Naive thymus-derived CD4-positive, alpha-beta T cell (primary cell): ENCODE data around the gene POLR3A. TPM values are rescaled to one million over a fixed set of nuclear protein-coding genes. Genes with fewer than 3 reads are reported as not detected.

Experiments used
- ATAC-seq: fragments of 150-1000 bp; cut with Tn5 transposase; 2 replicates; pipeline ENCODE4 v1.10.0; 2021; ENCODE audit warnings: mild to moderate bottlenecking, moderate library complexity
- CTCF ChIA-PET: fragments of 350-600 bp; sonication (Branson Sonifier 250); formaldehyde crosslinking; loops from one replicate; lab custom pipeline; 2021; ENCODE audit warnings: antibody characterized with exemption; lab: Charles Lee
- POLR2A ChIA-PET: fragments of 350-600 bp; sonication (Branson Sonifier 250); formaldehyde crosslinking; loops from one replicate; lab custom pipeline; 2021; ENCODE audit warnings: antibody characterized with exemption, inconsistent platforms; lab: Charles Lee
- DNase-seq, 9 donors: peaks; one replicate each; pipeline versions ENCODE4 v3.0.0 to v3.0.0-alpha.2; 2020 to 2022; ENCODE audit warnings: mixed read lengths in 1 of 9
- H3K27ac ChIP-seq: one replicate; pipeline ENCODE4 v1.7.0; 2013; ENCODE audit warnings: mild to moderate bottlenecking, low read depth, low read length, moderate library complexity
- H3K27me3 ChIP-seq, 2 donors: one replicate each; pipeline ENCODE4 v1.7.0; 2013; ENCODE audit warnings: low read length in 2 of 2, mild to moderate bottlenecking in 2 of 2, moderate library complexity in 2 of 2; ENCODE audit not compliant: control insufficient read depth in 2 of 2, insufficient read depth in 2 of 2
- H3K36me3 ChIP-seq, 3 experiments: 1 replicate in 2 of 3; 2 replicates in 1 of 3; pipeline ENCODE4 v1.7.0; 2013; ENCODE audit warnings: low read length in 3 of 3, mild to moderate bottlenecking in 3 of 3, moderate library complexity in 1 of 3; ENCODE audit not compliant: insufficient read depth in 3 of 3, control insufficient read depth in 2 of 3
- H3K4me1 ChIP-seq, 2 donors: one replicate each; pipeline ENCODE4 v1.7.0; 2013; ENCODE audit warnings: low read length in 2 of 2, mild to moderate bottlenecking in 2 of 2, moderate library complexity in 1 of 2; ENCODE audit not compliant: control insufficient read depth in 2 of 2, insufficient read depth in 2 of 2
- H3K4me3 ChIP-seq: 2 replicates; pipeline ENCODE4 v1.7.0; 2013; ENCODE audit warnings: mild to moderate bottlenecking, low read length
- H3K9me3 ChIP-seq, 3 experiments: 1 replicate in 2 of 3; 2 replicates in 1 of 3; pipeline ENCODE4 v1.7.0; 2013; ENCODE audit warnings: low read length in 3 of 3; ENCODE audit not compliant: control insufficient read depth in 2 of 3
- H3K27ac Mint-ChIP-seq, 9 donors: one replicate each; pipeline ENCODE4 v1.8.0; 2020 to 2022; ENCODE audit warnings: mixed read lengths in 9 of 9, mild to moderate bottlenecking in 8 of 9, moderate library complexity in 5 of 9, inconsistent platforms in 2 of 9
- H3K27me3 Mint-ChIP-seq, 5 donors: one replicate each; pipeline ENCODE4 v1.8.0; 2021 to 2022; ENCODE audit warnings: mixed read lengths in 5 of 5, mild to moderate bottlenecking in 1 of 5
- H3K36me3 Mint-ChIP-seq, 5 donors: one replicate each; pipeline ENCODE4 v1.8.0; 2020 to 2022; ENCODE audit warnings: mixed read lengths in 5 of 5, mild to moderate bottlenecking in 3 of 5, inconsistent platforms in 1 of 5
- H3K4me1 Mint-ChIP-seq, 7 donors: one replicate each; pipeline ENCODE4 v1.8.0; 2020 to 2022; ENCODE audit warnings: mixed read lengths in 7 of 7, mild to moderate bottlenecking in 3 of 7, inconsistent platforms in 1 of 7
- H3K4me3 Mint-ChIP-seq, 10 donors: one replicate each; pipeline ENCODE4 v1.8.0; 2020 to 2022; ENCODE audit warnings: mild to moderate bottlenecking in 10 of 10, mixed read lengths in 10 of 10, moderate library complexity in 6 of 10, inconsistent platforms in 2 of 10
- H3K9me3 Mint-ChIP-seq, 11 donors: one replicate each; pipeline ENCODE4 v1.8.0; 2020 to 2022; ENCODE audit warnings: mixed read lengths in 11 of 11, mild to moderate bottlenecking in 4 of 11, inconsistent platforms in 1 of 11, moderate library complexity in 1 of 11
- intact Hi-C, 2 donors: fragments of 100-400 bp; cut with micrococcal nuclease; formaldehyde crosslinking; loops; one replicate each; pipeline ENCODE4 v1.15.1; 2023
- polyA plus RNA-seq, 2 donors: library from polyadenylated mRNA; unstranded; fragments of 300-500 nt; fragmentation: Illumina TruSeq; gene quantifications; one replicate each; pipeline ENCODE4 v1.2.3, GENCODE V29; 2021
- total RNA-seq, 6 experiments: library from RNA in 5 of 6; stranded (reverse) in 5 of 6; gene quantifications; 1 replicate in 5 of 6; 2 replicates in 1 of 6; pipeline ENCODE4 v1.2.3 and lab custom pipeline; 2021 to 2026

POLR3A gene
- total and polyA plus RNA-seq, 7 experiments from 2014 or later: 5.5 to 20.9 (median 13.4) TPM

- Histone ChIP-seq H3K4me1 (no peaks in the 10 kb centered on the region), H3K9me3 (no peaks in the 10 kb centered on the region), H3K27me3 (no peaks in the 10 kb centered on the region), H3K4me3 (no peak overlapping the region), H3K36me3 (no peaks in the 10 kb centered on the region), H3K27ac (no peak overlapping the region)
- ChIA-PET CTCF (no interaction called here), POLR2A (no interaction called here)
- intact Hi-C loops: no loop called here
- Mint-ChIP-seq H3K36me3 (peaks cover 0 to 3% (median 0%) of the 10 kb centered on the region in 5 donors), H3K9me3 (peaks cover 0 to 5% (median 0%) of the 10 kb centered on the region in 11 donors), H3K4me1 (peaks cover 0 to 2% (median 0%) of the 10 kb centered on the region in 7 donors), H3K27me3 (peaks cover 0 to 10% (median 4%) of the 10 kb centered on the region in 5 donors), H3K27ac (no peak overlapping the region), H3K4me3 (no peak overlapping the region)
- DNase-seq (no peak), ATAC-seq (no peak)
Observed at GRCh38 chr10:77959384-77959783, 69.9 kb downstream of the POLR3A start.

GRCh38 chr10:77955136-77955535 is 74.2 kb downstream of the POLR3A start:
- ChIA-PET CTCF (no interaction called here), POLR2A (no interaction called here)
- peaks cover 0 to 35% (median 11%) of the 10 kb centered on the region in 11 donors for H3K9me3 Mint-ChIP-seq
- Histone ChIP-seq H3K36me3 (no peaks in the 10 kb centered on the region), H3K27ac (no peak overlapping the region), H3K27me3 (no peaks in the 10 kb centered on the region), H3K4me3 (no peak overlapping the region), H3K9me3 (peaks cover 0 to 17% (median 0%) of the 10 kb centered on the region in 3 experiments), H3K4me1 (no peaks in the 10 kb centered on the region)
- H3K4me3 Mint-ChIP-seq: no peak overlapping the region
- peaks cover 0 to 20% (median 11%) of the 10 kb centered on the region in 5 donors for H3K27me3 Mint-ChIP-seq
- intact Hi-C loops: no loop called here
- no peak overlapping the region for H3K27ac Mint-ChIP-seq
- ATAC-seq: no peak
- H3K4me1 Mint-ChIP-seq: peaks cover 0 to 2% (median 0%) of the 10 kb centered on the region in 7 donors
- peaks cover 0 to 5% (median 3%) of the 10 kb centered on the region in 5 donors for H3K36me3 Mint-ChIP-seq
- DNase-seq: no peak

- H3K27me3 Mint-ChIP-seq: peaks cover 12 to 42% (median 31%) of the 10 kb centered on the region in 5 donors
- H3K27ac Mint-ChIP-seq: no peak overlapping the region
- CTCF ChIA-PET: no interaction called here
- H3K9me3 ChIP-seq: peaks cover 0 to 17% (median 0%) of the 10 kb centered on the region in 3 experiments
- H3K9me3 Mint-ChIP-seq: peaks cover 0 to 40% (median 12%) of the 10 kb centered on the region in 11 donors
- H3K4me1 Mint-ChIP-seq: peaks cover 0 to 3% (median 0%) of the 10 kb centered on the region in 7 donors
- no peak overlapping the region for H3K4me3 ChIP-seq
- H3K27ac ChIP-seq: no peak overlapping the region
- peaks cover 0 to 5% (median 3%) of the 10 kb centered on the region in 5 donors for H3K36me3 Mint-ChIP-seq
- H3K4me1 ChIP-seq: no peaks in the 10 kb centered on the region
- ATAC-seq (no peak), DNase-seq (no peak)
- no peaks in the 10 kb centered on the region for H3K36me3 ChIP-seq
- intact Hi-C loops: no loop called here
- POLR2A ChIA-PET: no interaction called here
- no peaks in the 10 kb centered on the region for H3K27me3 ChIP-seq
- H3K4me3 Mint-ChIP-seq: no peak overlapping the region
Observed at GRCh38 chr10:77949167-77949566, 80.1 kb downstream of the POLR3A start.

DNA sequence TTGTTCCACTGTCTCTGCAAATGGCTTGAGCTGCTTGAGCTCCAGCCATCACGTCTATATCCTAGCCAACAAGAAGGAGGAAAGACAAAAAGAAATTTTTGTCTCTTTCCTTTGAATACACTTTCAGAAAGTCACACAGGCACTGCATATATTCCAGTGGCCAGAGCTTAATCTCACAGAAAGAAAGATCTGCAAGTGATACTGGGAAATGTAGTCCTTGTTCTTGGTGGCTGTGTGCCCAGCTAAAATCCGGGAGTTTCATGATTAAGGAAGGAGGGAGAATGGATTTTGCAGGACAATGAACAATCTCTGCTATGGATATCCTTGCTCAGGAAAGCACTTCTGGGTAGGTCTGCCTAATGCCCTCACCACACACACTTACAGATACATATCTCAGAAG is 83.2 kb downstream of the POLR3A start:
- Mint-ChIP-seq H3K9me3 (peaks cover 0 to 18% (median 7%) of the 10 kb centered on the region in 11 donors), H3K4me3 (no peak overlapping the region)

DNA sequence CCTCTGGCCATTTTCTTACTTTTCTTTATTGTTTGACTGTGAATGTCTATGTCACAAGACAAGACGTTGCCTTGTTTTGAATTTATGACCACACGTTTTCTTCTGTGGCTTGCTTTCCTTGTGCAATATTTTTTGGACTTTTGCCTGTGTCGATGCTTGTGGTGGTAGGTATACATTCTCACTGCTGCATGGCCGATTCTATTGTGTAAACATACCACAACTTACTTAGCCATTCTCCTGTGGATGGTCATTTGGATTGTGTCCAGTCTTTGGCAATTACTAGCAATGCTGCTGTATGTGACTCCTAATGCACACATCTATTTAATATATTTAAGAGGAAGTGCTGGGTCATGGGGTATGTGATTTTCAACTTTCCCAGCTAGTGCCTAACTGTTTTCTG is 84.8 kb downstream of the POLR3A start:
- H3K4me3 ChIP-seq: no peak overlapping the region
- H3K36me3 ChIP-seq: no peaks in the 10 kb centered on the region
- Mint-ChIP-seq H3K9me3 (peaks cover 0 to 6% (median 0%) of the 10 kb centered on the region in 11 donors), H3K27ac (no peak overlapping the region), H3K4me3 (no peak overlapping the region), H3K27me3 (peaks cover 9 to 34% (median 22%) of the 10 kb centered on the region in 5 donors), H3K36me3 (no peaks in the 10 kb centered on the region), H3K4me1 (peaks cover 0 to 2% (median 0%) of the 10 kb centered on the region in 7 donors)
- intact Hi-C loops: no loop called here
- no peaks in the 10 kb centered on the region for H3K9me3 ChIP-seq
- H3K27ac ChIP-seq: no peak overlapping the region
- no peaks in the 10 kb centered on the region for H3K4me1 ChIP-seq
- ChIA-PET CTCF (no interaction called here), POLR2A (no interaction called here)
- no peaks in the 10 kb centered on the region for H3K27me3 ChIP-seq
- ATAC-seq (no peak), DNase-seq (no peak)

More for the DNA sequence above, 83.2 kb downstream of the POLR3A start:
- H3K4me1 Mint-ChIP-seq: peaks cover 0 to 3% (median 0%) of the 10 kb centered on the region in 7 donors
- Histone ChIP-seq H3K9me3 (peaks cover 0 to 10% (median 0%) of the 10 kb centered on the region in 3 experiments), H3K4me1 (no peaks in the 10 kb centered on the region), H3K27ac (no peak overlapping the region), H3K27me3 (no peaks in the 10 kb centered on the region), H3K36me3 (no peaks in the 10 kb centered on the region), H3K4me3 (no peak overlapping the region)
- peaks cover 12 to 37% (median 31%) of the 10 kb centered on the region in 5 donors for H3K27me3 Mint-ChIP-seq
- intact Hi-C loops: no loop called here
- peaks cover 0 to 5% (median 3%) of the 10 kb centered on the region in 5 donors for H3K36me3 Mint-ChIP-seq
- ATAC-seq (no peak), DNase-seq (no peak)
- no peak overlapping the region for H3K27ac Mint-ChIP-seq
- POLR2A ChIA-PET: no interaction called here
- CTCF ChIA-PET: no interaction called here

- Histone ChIP-seq H3K36me3 (no peaks in the 10 kb centered on the region), H3K4me1 (no peaks in the 10 kb centered on the region), H3K27ac (no peak overlapping the region), H3K9me3 (no peaks in the 10 kb centered on the region), H3K27me3 (no peaks in the 10 kb centered on the region), H3K4me3 (no peak overlapping the region)
- POLR2A ChIA-PET: no interaction called here
- no peaks in the 10 kb centered on the region for H3K4me1 Mint-ChIP-seq
- H3K27me3 Mint-ChIP-seq: peaks cover 6 to 27% (median 17%) of the 10 kb centered on the region in 5 donors
- intact Hi-C loops: no loop called here
- peaks cover 0 to 2% (median 0%) of the 10 kb centered on the region in 11 donors for H3K9me3 Mint-ChIP-seq
- H3K4me3 Mint-ChIP-seq: no peak overlapping the region
- DNase-seq (no peak), ATAC-seq (no peak)
- no peak overlapping the region for H3K27ac Mint-ChIP-seq
- CTCF ChIA-PET: no interaction called here
- H3K36me3 Mint-ChIP-seq: no peaks in the 10 kb centered on the region
Observed at GRCh38 chr10:77943121-77943901, 86.0 kb downstream of the POLR3A start.
